AG04449 (cell line): ENCODE measurements around the gene ZNHIT1.
"Not testable (repeated sequence)": the region's sequence is repeated elsewhere in the genome, so short reads cannot be mapped to it uniquely, and the experiment has no call there.

Experiments used
- CTCF ChIA-PET: fragments of 350-600 bp; formaldehyde crosslinking; extraction: SDS; loops from one replicate; lab custom pipeline; 2021; ENCODE audit warnings: antibody characterized with exemption; lab: Yijun Ruan, JAX
- POLR2A ChIA-PET: fragments of 400-600, 350-600 bp; formaldehyde crosslinking; extraction: SDS; loops from one replicate; lab custom pipeline; 2020; ENCODE audit warnings: antibody characterized with exemption, inconsistent platforms; lab: Yijun Ruan, JAX
- DNase-seq: peaks from one replicate; pipeline ENCODE4 v3.0.0-alpha.2; 2010; ENCODE audit warnings: low read depth, low spot score
- H3K4me3 ChIP-seq: 2 replicates; pipeline ENCODE4 v1.5.1; 2011; ENCODE audit warnings: low read depth, mild to moderate bottlenecking, control low read depth, low read length
- TF ChIP-seq, protein P1 (sequence below): IDR thresholded peaks from one replicate; pipeline ENCODE4 v1.5.1; 2011; ENCODE audit warnings: mild to moderate bottlenecking, moderate library complexity, low read length, control low read depth, inconsistent platforms; ENCODE audit not compliant: insufficient read depth; ENCODE audit errors: missing control alignments

ZNHIT1 gene

DNA sequence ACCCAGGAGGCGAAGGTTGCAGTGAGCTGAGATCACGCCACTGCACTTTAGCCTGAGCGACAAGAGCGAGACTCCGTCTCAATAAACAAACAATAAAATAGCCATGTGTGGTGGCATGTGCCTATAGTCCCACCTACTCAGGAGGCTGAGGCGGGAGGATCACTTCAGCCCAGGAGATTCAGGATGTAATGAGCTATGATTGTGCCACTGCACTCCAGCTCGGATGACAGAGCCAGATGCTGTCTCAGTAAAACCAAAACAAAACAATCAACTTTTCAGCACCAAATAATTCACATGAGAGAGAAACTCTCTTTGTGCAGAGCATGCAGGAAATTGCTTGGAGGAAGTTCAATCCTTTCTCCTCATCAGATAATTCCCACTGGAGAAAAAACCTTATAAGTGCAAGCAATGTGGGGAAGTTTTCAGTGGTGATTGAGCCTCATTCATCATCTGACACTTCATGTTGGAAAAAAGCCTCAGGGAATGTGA, 40.3 kb downstream of the ZNHIT1 start:
- H3K4me3 ChIP-seq = no peak overlapping the region
- CTCF ChIA-PET = interaction anchor here (1.6 to 2.7 kb wide), 3 partner anchors 14 to 66 kb away, joined by 6 to 12 read pairs (median 9); partner anchors contain the start of gene FIS1
- no peak for DNase-seq
- TF ChIP-seq, protein P1, sequence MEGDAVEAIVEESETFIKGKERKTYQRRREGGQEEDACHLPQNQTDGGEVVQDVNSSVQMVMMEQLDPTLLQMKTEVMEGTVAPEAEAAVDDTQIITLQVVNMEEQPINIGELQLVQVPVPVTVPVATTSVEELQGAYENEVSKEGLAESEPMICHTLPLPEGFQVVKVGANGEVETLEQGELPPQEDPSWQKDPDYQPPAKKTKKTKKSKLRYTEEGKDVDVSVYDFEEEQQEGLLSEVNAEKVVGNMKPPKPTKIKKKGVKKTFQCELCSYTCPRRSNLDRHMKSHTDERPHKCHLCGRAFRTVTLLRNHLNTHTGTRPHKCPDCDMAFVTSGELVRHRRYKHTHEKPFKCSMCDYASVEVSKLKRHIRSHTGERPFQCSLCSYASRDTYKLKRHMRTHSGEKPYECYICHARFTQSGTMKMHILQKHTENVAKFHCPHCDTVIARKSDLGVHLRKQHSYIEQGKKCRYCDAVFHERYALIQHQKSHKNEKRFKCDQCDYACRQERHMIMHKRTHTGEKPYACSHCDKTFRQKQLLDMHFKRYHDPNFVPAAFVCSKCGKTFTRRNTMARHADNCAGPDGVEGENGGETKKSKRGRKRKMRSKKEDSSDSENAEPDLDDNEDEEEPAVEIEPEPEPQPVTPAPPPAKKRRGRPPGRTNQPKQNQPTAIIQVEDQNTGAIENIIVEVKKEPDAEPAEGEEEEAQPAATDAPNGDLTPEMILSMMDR = no peak
- POLR2A ChIA-PET = no interaction called here

DNA sequence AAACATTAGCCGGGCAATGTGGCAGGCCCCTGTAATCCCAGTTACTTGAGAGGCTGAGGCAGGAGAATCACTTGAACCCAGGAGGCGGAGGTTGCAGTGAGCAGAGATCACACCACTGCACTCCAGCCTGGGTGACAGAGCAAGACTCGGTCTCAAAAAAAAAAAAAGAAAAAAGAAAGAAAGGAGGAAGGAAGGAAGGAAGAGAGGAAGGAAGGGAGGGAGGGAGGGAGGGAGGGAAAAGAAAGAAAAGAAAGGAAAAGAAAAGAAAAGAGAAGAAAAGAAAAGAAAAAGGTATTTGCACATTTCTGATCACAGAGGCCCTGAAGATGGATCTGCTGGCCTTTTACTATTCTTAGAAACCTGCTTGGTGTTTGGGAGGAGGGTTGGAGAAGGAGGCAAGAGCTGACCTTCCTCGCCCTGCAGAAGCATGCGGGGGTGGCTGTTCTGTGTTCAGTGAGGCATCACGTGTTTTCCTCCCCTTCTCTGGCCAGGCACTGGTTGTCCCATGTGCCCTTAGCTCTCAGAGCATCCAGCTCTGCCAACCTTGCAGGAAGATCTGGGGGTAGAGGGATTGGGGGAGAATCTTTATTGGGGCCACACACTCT, 46.2 kb downstream of the ZNHIT1 start:
- ChIA-PET POLR2A (interaction anchor here (0.6 kb wide), 1 partner anchor 76 kb away, joined by 4 read pairs; no protein-coding TSS in a partner anchor), CTCF (interaction anchor here (0.8 to 1.7 kb wide), 6 partner anchors 9 to 120 kb away, joined by 3 to 6 read pairs (median 4); partner anchors contain the start of gene FIS1)
- not testable (repeated sequence) for H3K4me3 ChIP-seq, DNase-seq

DNA sequence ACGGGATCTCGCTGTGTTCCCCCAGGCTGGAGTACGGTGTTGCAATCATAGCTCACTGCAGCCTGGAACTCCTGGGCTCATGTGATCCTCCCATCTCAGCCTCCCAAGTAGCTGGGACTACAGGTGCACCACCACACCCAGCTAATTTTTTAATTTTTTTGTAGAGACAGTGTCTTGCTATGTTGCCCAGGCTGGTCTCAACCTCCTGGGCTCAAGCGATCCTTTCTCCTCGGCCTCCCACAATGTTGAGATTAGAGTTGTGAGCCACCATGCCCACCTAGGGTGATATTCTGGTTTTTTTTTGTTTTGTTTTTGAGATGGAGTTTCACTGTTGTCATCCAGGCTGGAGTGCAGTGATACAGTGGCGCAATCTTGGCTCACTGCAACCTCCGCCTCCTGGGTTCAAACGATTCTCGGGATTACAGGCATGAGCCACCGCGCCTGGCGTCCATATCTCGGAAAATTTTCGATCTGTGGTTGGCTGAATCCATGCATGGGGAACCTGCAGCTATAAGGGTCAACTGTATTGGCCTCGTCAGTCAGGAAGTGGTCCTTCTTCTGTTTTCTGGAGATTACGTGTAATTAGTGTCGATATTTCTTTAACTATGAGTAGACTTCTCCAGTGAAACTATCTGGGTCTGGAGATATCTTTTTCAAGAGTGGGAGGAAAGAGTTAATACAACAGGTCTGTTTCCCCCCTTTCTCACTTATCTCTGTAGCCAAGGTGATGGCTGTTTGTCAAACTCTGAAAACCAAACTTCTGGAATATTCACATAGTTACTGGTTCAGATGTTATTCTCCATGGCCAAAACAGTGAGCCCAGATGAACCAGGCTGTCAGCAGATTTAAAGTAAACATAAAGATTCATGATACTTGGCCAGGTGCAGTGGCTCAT, 47.9 kb downstream of the ZNHIT1 start:
- ChIA-PET CTCF (interaction anchor here (0.8 to 1.7 kb wide), 5 partner anchors 11 to 46 kb away, joined by 3 to 6 read pairs (median 4); no protein-coding TSS in a partner anchor), POLR2A (no interaction called here)
- TF ChIP-seq, protein P1 = no peak
- DNase-seq = no peak
- no peak overlapping the region for H3K4me3 ChIP-seq

DNA sequence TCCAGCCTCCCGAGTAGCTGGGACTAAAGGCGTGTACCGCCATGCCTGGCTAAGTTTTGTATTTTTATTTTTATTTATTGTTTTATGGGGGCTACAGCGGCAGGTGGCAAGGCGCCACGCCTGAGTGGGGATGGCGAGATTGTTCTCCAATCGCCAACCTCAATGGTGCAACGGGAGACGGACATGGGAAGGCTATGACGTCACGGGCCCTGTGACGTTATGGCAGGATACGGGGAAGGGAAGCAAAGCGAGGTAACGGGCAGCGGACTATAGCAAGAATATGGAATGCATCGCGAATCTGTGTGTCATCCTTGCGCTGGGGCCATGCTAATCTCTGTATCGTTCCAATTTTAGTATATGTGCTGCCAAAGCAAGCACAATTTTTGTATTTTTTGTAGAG, 51.7 kb downstream of the ZNHIT1 start:
- no peak overlapping the region for H3K4me3 ChIP-seq
- CTCF ChIA-PET = interaction anchor here (1.1 to 1.5 kb wide), 2 partner anchors 13 to 15 kb away, joined by 3 to 6 read pairs; no protein-coding TSS in a partner anchor
- POLR2A ChIA-PET = no interaction called here
- DNase-seq = no peak
- TF ChIP-seq, protein P1 = no peak

DNA sequence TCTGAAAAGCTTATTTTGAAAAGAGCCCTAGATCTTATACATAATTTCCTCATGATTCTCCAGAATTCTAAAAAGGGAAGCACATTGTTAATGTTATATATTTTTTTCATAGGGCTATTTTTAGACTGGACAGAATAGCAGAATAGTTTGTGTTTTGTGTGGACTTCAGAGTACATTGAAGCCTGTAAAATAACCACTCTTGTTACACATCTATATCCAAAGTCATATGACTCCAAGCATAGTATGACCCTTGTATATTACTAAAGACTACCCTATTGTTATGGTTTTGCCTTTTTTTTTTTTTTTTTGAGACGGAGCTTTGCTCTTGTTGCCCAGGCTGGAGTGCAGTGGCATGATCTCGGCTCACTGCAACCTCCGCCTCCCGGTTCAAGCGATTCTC, 53.1 kb downstream of the ZNHIT1 start:
- H3K4me3 ChIP-seq = no peak overlapping the region
- DNase-seq = no peak
- ChIA-PET CTCF (interaction anchor here (1.3 kb wide), 1 partner anchor 12 kb away, joined by 4 read pairs; no protein-coding TSS in a partner anchor), POLR2A (no interaction called here)
- TF ChIP-seq, protein P1 = no peak

DNA sequence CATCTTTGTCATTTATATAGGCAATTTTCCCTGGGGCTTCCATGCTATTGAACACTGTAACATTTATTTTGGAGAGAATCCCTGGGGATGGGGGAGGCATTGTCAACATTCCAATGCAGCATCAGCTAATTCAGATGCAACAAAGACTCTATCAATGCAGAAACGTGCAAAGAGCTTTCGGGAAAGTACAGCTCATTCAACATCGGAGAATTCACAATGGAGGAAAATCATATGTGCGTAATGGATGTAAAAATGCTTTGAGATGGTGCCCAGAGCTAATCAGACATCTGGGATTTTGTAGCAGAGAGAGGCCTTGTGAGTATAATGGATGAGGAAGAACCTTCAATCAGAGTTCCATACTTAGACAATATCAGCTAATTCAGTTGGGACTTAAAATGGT, 55.2 kb downstream of the ZNHIT1 start:
- TF ChIP-seq, protein P1 = no peak
- DNase-seq = no peak
- CTCF ChIA-PET = interaction anchor here (0.7 to 2.7 kb wide), 3 partner anchors 9 to 129 kb away, joined by 3 to 20 read pairs (median 4); no protein-coding TSS in a partner anchor
- no peak overlapping the region for H3K4me3 ChIP-seq
- POLR2A ChIA-PET = interaction anchor here (0.7 kb wide), 1 partner anchor 130 kb away, joined by 3 read pairs; no protein-coding TSS in a partner anchor
